HG02943 (cell line): Measurements from ENCODE around the gene FNDC3B.

Experiments used
- ATAC-seq: cut with Tn5 transposase; IDR thresholded peaks from one replicate; pipeline ENCODE4 v1.9.1; 2021; ENCODE audit warnings: mild to moderate bottlenecking, low read depth, moderate library complexity; ENCODE audit not compliant: unreplicated experiment

The FNDC3B gene

GRCh38 chr3:172132159-172132586 lies 92.8 kb downstream of the FNDC3B start:
- ATAC-seq, result no peak

- ATAC-seq, result no peak
These were observed 93.4 kb downstream of the FNDC3B start for GRCh38 chr3:172132721-172133311.

DNA sequence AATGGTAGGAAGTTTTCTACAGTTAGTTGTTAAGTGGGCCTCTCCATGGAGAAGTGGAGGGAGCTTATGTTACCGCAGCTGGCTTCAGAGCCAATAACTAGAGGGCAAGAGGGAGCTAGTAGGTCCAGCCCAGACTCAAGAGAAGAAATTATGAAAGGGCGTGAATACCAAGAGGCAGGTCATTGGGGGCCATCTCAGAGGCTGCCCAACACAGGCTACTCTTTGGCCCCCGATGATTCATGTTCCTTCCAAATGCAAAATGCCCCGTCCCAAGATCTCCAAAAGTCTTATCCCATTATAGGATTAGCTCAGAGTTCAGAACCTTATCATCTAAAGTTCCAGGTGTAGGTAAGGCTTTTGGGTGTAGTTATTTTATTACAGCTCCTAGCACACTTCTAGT lies 94.5 kb downstream of the FNDC3B start:
- ATAC-seq, result no peak

DNA sequence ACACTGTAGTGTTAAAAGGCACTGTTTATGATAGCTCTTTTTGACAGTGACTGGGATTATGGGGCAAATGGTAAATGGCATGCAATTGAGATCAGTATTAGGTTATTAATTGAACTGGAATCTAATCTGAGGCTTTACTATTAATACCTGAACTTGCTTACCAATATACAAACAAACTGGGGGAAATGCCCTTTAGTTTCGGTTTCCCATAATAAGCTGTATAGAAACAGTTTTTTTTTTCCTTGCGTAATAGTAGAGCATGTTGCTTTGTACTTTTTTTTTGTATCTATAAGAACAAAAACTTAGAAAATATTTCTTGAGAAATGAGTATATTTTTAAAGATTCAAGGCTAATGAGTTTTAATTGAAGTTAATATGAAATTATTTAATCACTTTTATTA lies 95.0 kb downstream of the FNDC3B start:
- ATAC-seq, result peak; percentile 59

GRCh38 chr3:172135185-172135584 lies 95.8 kb downstream of the FNDC3B start:
- no peak for ATAC-seq

DNA sequence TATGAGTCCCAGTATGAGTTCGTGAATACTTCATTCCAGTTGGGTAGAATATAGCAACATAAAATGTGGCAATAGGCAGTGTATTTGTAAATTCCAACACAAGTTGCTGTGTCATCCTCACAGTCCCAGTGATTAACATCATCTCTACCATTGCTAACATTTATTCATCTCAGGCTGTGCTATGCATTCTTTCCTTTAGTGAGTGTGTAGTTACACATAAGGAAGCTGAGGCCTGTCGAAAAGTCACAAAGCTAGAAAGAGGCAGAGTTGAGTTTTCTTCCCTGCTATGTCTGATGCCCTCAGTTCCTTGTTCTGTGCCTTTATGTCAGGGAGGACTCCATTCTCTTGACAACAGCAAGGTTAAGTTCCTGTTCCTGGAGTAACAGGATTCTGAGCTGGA lies 96.4 kb downstream of the FNDC3B start:
- ATAC-seq, result no peak

- no peak for ATAC-seq
These were observed 97.0 kb downstream of the FNDC3B start for GRCh38 chr3:172136330-172136729.

DNA sequence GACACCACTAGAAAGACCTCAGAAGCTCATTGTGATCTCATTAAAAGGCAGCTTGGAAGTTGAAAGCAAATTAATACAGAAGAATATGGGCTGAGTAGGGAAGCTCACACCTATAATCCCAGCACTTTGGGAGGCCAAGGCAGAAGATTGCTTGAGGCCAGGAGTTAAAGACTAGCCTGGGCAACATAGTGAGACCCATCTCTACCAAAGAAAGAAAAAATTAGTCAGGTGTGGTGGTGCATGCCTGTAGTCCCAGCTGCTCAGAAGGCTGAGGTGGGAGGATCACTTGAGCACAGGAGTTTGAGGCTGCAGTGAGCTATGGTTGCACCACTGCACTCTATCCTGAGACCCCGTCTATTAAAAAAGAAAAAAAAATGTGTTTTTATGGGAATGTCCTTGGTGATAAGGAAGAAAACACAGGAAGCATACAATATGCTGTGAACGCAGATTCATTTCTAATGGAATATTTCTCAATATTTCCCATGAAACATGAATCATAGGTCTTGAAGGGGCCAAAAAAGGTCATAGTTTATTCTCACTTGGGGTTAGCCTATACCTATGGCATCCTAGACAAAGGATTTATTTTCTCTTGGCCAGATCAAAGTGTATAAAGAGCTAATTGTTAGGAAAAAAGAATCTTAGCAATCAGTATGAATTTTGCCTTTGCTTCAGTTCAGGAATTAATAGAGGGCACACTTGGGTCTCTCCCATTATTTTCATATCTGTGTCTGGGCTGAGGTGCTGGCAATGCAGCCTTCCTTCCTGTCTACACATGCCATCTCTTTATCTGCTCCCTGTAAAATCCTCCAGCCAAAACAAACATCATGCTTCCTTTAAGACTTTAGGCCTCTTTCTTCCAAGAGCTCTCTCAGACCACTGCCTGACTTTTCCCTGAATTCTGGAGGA lies 98.2 kb downstream of the FNDC3B start:
- no peak for ATAC-seq

- ATAC-seq, result no peak
These were observed 98.8 kb downstream of the FNDC3B start for GRCh38 chr3:172138193-172138537.

DNA sequence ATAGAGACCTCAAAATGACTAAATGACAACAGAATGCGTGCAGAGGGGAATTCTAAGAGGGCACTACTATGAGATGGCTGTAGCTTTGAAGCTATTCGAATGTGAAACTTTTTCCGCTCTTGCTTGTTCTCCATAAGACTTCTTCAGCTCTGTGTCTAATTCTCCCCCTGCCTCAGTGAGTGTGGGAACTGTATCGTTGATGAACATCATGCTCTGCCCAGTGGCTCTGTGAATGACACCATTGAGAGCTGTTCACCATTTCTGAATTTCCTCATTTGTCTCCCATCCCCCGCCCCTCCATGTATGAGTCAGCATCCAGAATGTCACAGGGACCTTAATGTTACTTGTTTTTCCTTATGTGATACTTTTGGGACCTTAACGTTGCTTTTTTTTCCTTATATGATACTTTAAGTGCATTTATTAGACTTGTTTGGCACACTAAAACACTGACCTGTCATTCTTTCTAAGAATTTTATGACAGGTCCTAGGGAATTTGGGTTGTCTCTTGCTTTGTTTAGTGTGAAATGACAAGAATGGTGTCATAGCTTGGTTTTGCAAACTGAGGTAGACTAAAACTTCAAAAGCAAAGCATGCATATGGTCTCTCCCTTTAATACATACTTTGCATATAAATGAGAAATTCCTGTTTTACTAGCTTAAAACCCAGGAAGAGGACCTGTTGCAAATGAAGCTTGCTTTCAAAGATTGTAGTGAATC lies 99.6 kb downstream of the FNDC3B start:
- no peak for ATAC-seq

DNA sequence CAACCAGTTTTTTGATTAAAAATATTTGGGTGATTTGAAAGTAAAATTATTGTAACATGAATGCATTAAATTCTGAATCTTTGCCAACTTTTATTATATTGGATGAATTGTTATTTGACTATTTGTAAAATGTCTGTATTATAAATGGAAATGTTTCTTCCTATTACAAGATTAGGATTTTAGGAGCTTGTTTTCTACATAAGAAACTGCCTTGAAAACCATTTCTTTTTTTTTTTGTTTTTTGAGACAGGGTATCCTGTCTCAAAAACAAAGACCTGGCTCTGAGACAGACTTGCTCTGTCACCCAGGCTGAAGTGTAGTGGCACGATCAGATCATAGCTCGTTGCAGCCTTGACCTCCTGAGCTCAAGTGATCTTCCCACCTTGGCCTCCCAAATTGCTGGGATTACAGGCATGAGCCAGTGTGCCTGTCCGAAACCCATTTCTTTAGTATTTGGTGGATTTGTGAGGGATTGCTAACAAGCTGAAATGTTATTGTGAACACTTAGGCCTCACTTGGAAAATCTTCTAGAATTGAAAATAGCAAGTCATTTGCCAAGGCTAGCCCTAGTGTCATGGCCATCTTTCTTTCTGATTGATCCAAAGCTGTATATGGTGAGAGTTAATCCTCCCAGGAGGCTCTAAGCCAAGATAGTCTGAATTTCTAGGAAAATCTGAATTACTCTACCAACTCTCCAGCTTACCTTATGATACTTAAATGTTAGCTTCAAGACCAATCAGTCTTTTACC lies 100.3 kb downstream of the FNDC3B start:
- no peak for ATAC-seq

DNA sequence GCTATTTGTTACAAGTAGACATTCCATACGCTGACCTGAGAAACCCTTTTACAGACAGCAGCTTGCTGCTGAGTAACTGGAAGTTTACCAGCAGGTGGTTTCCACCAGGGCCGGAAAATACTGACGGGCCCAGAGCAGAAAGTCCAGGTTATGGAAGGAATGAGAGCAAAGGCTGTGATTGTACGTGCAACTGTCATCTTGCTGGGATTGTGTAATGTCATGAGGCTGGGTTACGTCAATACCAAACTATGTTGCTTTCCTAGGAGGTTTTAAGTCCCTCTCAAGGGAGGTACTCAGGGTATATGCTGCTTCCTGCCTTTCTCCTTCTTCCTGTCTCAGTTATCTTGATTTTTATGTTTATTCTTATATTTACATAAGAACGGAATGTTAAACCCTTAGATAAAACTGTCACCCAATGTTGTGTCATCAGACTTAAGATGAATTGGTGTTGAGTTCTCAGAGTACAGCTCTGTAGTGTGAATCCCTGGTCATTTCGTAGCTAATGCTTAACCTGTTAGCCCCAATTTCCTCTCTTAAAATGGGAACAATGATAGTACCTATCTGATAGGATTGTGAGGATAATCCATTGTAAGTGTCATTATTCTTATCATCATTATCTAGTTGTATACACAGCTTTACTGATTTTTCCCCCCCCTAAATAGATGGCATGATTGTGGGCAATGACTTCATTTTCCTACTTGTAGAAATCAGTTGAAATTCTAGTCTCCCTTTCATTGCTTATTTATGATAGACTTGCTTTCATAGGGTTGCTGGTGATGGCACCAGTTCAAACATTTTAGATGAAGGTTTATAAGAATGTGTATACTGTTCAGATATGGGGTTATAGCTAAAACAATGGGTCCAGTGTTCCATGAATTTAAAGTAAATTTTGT lies 101.4 kb downstream of the FNDC3B start:
- no peak for ATAC-seq

DNA sequence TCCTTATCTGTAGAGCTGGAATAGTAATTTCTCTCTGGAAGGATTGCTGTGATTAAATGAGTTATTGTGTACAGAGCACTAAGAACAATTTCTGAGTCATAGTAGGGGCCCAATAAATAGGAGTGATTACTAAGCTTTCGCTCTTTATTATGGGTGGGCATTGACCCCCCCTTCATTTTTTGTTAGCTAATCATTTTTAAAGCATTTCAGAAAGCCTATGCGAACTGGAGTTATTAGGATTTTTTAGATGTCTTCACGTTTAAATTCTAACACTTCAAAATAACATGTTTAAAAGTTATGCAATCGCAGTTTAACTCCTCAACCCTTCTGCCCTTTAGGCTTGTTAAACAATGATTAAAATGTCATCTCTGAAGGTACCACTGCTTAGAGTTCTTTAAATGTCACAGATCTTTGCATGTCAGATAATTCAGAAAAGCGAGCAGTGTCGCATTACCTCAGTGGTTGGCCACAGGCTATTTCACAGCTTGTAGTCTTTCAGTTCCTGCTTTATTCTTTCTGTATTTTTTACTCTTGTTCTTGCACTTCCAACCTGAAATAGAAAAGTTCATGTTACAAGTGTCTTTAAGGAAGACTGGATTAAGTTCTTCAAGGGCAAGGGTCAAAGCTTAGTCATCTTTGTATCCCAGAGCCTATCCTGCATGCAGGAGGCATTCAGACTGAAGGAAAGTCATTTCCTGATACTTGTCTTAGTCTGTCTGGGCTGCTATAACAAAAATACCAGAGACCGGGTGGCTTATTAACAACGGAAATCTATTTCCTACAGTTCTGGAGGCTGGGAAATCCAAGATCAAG lies 102.9 kb downstream of the FNDC3B start:
- ATAC-seq, result peak; percentile 87

- ATAC-seq, result no peak
These were observed 103.6 kb downstream of the FNDC3B start for GRCh38 chr3:172142864-172143451.

- ATAC-seq, result no peak
These were observed 104.5 kb downstream of the FNDC3B start for GRCh38 chr3:172143739-172144497.

DNA sequence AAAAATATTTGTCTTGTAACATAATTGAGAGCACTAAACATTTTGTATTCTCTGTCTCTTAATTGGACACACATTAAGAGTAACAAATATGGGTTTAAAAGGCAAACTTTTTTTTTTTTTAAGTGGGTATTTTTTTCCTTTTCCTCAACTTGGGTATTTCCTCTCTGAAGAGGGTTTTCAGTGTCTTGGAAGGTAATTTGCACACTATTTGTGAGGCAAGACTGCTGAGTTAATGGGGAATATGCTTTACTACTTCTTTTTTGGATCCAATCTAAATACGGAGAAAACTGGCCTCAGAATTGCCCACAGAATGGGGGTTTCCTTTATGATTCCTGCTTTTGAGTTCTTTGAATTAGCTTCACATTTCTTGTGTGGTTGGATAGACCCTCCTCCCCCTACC lies 105.2 kb downstream of the FNDC3B start:
- ATAC-seq, result no peak

- ATAC-seq, result no peak
These were observed 105.8 kb downstream of the FNDC3B start for GRCh38 chr3:172145031-172145686.
